Panc1 (cell line): ENCODE measurements around the gene CRABP1. TPM values are rescaled to one million over a fixed set of nuclear protein-coding genes. Genes with fewer than 3 reads are reported as not detected.

Experiments used
- ATAC-seq: fragments of 200-7000 bp; cut with Tn5 transposase; 2 replicates; pipeline ENCODE4 v1.9.1; 2020; ENCODE audit warnings: mild to moderate bottlenecking, moderate library complexity
- BruUV-seq: library from RNA; stranded (reverse); fragments of 400-500 nt; replicated peaks from 2 replicates; lab custom pipeline; 2021; lab: Mats Ljungman, UMichigan
- CTCF ChIA-PET: fragments of 300-600 bp; sonication (Branson Sonifier 250); formaldehyde crosslinking; loops from one replicate; lab custom pipeline; 2022; ENCODE audit warnings: antibody characterized with exemption; lab: Charles Lee
- POLR2A ChIA-PET: fragments of 300-600 bp; sonication (Branson Sonifier 250); formaldehyde crosslinking; loops from one replicate; lab custom pipeline; 2022; ENCODE audit warnings: antibody characterized with exemption; lab: Charles Lee
- DNase-seq: peaks from one replicate; pipeline ENCODE4 v3.0.0-alpha.2; 2010; ENCODE audit warnings: low read depth, low spot score
- H3K27ac ChIP-seq: 2 replicates; pipeline ENCODE4 v1.5.1; 2011; ENCODE audit warnings: mild to moderate bottlenecking, low read length, inconsistent platforms
- H3K27me3 ChIP-seq: fragments of 200-500 bp; sonication (Bioruptor generic); 2 replicates; pipeline ENCODE4 v1.6.0; 2014; ENCODE audit warnings: low read length, inconsistent platforms; ENCODE audit not compliant: control insufficient read depth, insufficient read depth
- H3K36me3 ChIP-seq: fragments of 200-500 bp; sonication (Bioruptor generic); 2 replicates; pipeline ENCODE4 v1.5.1; 2014; ENCODE audit warnings: inconsistent platforms, mild to moderate bottlenecking, low read length, moderate library complexity; ENCODE audit not compliant: control insufficient read depth, insufficient read depth
- H3K4me1 ChIP-seq: 2 replicates; pipeline ENCODE4 v1.5.1; 2011; ENCODE audit warnings: inconsistent platforms, mild to moderate bottlenecking, low read length, moderate library complexity; ENCODE audit not compliant: control insufficient read depth, insufficient read depth
- H3K4me3 ChIP-seq, 2 experiments: 2 replicates each; pipeline ENCODE4 v1.5.1; 2011 to 2012; ENCODE audit warnings: low read depth in 2 of 2, low read length in 2 of 2, mild to moderate bottlenecking in 2 of 2, inconsistent platforms in 1 of 2, moderate library complexity in 1 of 2
- H3K9me3 ChIP-seq: fragments of 200-500 bp; sonication (Bioruptor generic); 2 replicates; pipeline ENCODE4 v1.5.1; 2014; ENCODE audit warnings: low read depth, mild to moderate bottlenecking, inconsistent platforms, low read length, moderate library complexity; ENCODE audit not compliant: control insufficient read depth, insufficient read depth
- POLR2AphosphoS5 ChIP-seq: IDR thresholded peaks from 2 replicates; pipeline ENCODE4 v1.6.1; 2012; ENCODE audit warnings: mild to moderate bottlenecking, low read depth, low read length, moderate library complexity
- SIN3A ChIP-seq: IDR thresholded peaks from 2 replicates; pipeline ENCODE4 v1.6.1; 2012; ENCODE audit warnings: low read depth, mild to moderate bottlenecking, low read length, moderate library complexity, borderline replicate concordance; ENCODE audit not compliant: insufficient read depth
- TCF7L2 ChIP-seq: IDR thresholded peaks from 2 replicates; pipeline ENCODE4 v1.6.1; 2011; ENCODE audit warnings: mild to moderate bottlenecking, low read depth, low read length, inconsistent platforms
- in situ Hi-C: cut with HindIII; loops from 2 replicates; pipeline ENCODE4 v1.10.0; 2016; ENCODE audit warnings: low sequenced_read_pairs, low pct_unique_long_range_greater_than_20kb
- intact Hi-C: fragments of 100-400 bp; cut with micrococcal nuclease; formaldehyde crosslinking; loops from one replicate; pipeline ENCODE4 v1.10.0; 2022; ENCODE audit not compliant: unreplicated experiment
- total RNA-seq: library from RNA; stranded (reverse); gene quantifications from one replicate; pipeline ENCODE4 v1.2.1, GENCODE V29; 2021; ENCODE audit not compliant: unreplicated experiment
- TF ChIP-seq, protein P1 (sequence below): fragments of 450-650 bp; IDR thresholded peaks from 2 replicates; pipeline ENCODE4 v1.5.1; 2017; ENCODE audit warnings: mild to moderate bottlenecking
- TF ChIP-seq, protein P2 (sequence below), 2 experiments: IDR thresholded peaks; 2 replicates each; pipeline ENCODE4 v1.6.1; 2011 to 2012; ENCODE audit warnings: low read depth in 2 of 2, control low read depth in 1 of 2, low read length in 1 of 2, mild to moderate bottlenecking in 1 of 2, moderate library complexity in 1 of 2; ENCODE audit not compliant: insufficient read depth in 1 of 2

The CRABP1 gene
- total RNA-seq, 1 experiment from 2014 or later: 6.7 TPM

DNA sequence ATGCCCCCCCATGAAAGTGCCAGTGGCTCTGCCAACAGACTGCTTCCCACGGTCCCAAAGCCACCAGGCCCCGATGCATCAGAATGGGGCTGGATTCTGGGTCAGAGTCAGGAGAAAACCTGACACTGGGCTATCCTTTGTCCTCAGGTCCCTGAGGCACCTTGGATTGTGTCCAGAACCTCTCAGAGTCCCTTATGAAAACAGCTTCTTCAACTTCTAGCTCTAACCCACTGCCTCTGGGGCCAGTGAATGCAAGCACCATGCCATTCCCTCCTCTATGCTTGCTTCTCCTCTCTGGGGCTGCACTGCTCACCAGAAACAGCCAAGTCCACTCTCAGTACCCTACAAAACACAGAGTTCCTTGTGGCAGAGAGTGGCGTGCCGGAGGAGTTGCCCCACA, 9.9 kb downstream of the CRABP1 start:
- intact Hi-C loops (no loop called here), in situ Hi-C loops (no loop called here)
- Histone ChIP-seq H3K27ac (no peak overlapping the region), H3K4me3 (no peak overlapping the region), H3K36me3 (no peaks in the 10 kb centered on the region), H3K4me1 (no peaks in the 10 kb centered on the region), H3K27me3 (peaks cover 6% of the 10 kb centered on the region; the same call in 1 of the 2 replicates), H3K9me3 (no peaks in the 10 kb centered on the region)
- DNase-seq (no peak), ATAC-seq (no peak)
- BruUV-seq: no TSS peak
- TF ChIP-seq, protein P1, sequence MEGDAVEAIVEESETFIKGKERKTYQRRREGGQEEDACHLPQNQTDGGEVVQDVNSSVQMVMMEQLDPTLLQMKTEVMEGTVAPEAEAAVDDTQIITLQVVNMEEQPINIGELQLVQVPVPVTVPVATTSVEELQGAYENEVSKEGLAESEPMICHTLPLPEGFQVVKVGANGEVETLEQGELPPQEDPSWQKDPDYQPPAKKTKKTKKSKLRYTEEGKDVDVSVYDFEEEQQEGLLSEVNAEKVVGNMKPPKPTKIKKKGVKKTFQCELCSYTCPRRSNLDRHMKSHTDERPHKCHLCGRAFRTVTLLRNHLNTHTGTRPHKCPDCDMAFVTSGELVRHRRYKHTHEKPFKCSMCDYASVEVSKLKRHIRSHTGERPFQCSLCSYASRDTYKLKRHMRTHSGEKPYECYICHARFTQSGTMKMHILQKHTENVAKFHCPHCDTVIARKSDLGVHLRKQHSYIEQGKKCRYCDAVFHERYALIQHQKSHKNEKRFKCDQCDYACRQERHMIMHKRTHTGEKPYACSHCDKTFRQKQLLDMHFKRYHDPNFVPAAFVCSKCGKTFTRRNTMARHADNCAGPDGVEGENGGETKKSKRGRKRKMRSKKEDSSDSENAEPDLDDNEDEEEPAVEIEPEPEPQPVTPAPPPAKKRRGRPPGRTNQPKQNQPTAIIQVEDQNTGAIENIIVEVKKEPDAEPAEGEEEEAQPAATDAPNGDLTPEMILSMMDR: no peak
- TF ChIP-seq, protein P2, sequence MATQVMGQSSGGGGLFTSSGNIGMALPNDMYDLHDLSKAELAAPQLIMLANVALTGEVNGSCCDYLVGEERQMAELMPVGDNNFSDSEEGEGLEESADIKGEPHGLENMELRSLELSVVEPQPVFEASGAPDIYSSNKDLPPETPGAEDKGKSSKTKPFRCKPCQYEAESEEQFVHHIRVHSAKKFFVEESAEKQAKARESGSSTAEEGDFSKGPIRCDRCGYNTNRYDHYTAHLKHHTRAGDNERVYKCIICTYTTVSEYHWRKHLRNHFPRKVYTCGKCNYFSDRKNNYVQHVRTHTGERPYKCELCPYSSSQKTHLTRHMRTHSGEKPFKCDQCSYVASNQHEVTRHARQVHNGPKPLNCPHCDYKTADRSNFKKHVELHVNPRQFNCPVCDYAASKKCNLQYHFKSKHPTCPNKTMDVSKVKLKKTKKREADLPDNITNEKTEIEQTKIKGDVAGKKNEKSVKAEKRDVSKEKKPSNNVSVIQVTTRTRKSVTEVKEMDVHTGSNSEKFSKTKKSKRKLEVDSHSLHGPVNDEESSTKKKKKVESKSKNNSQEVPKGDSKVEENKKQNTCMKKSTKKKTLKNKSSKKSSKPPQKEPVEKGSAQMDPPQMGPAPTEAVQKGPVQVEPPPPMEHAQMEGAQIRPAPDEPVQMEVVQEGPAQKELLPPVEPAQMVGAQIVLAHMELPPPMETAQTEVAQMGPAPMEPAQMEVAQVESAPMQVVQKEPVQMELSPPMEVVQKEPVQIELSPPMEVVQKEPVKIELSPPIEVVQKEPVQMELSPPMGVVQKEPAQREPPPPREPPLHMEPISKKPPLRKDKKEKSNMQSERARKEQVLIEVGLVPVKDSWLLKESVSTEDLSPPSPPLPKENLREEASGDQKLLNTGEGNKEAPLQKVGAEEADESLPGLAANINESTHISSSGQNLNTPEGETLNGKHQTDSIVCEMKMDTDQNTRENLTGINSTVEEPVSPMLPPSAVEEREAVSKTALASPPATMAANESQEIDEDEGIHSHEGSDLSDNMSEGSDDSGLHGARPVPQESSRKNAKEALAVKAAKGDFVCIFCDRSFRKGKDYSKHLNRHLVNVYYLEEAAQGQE (IDR thresholded peaks at IDR 0.05; ENCODE audit: insufficient read depth in 1 of 2, low read depth in 2 of 2, low read length in 1 of 2): no peak
- TF ChIP-seq TCF7L2 (no peak), SIN3A (no peak), POLR2AphosphoS5 (no peak)
- ChIA-PET CTCF (no interaction called here), POLR2A (no interaction called here)

DNA sequence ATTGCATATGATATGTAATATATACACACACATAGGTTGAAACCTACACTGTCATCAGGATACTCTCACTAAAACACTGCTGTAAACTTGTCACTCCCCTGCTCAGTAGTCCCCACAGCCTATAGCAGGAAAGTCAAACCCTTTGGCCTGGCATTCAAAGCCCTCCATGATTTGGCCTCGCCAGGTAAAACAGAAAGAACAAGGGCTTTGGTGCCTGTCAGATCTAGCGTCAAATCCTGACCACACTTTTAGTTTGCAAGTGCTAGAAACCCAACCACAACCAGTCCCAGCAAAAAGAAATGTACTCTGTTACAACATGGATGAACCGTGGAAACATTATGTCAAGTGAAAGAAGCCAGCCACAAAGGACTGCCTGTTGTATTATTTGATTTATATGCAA, 11.4 kb downstream of the CRABP1 start:
- BruUV-seq: no TSS peak
- no peaks in the 10 kb centered on the region for H3K4me1 ChIP-seq
- ChIA-PET CTCF (interaction anchor here (0.6 kb wide), 1 partner anchor 236 kb away, joined by 3 read pairs; no protein-coding TSS in a partner anchor), POLR2A (no interaction called here)
- H3K36me3 ChIP-seq: no peaks in the 10 kb centered on the region
- no peak overlapping the region for H3K4me3 ChIP-seq
- TF ChIP-seq, protein P1: no peak
- TF ChIP-seq POLR2AphosphoS5 (no peak), SIN3A (no peak), TCF7L2 (no peak)
- TF ChIP-seq, protein P2 (IDR thresholded peaks at IDR 0.05; ENCODE audit: insufficient read depth in 1 of 2, low read depth in 2 of 2, low read length in 1 of 2): no peak
- 0 out of 2 replicates have a peak, but pooled peaks cover 3% of the 10 kb centered on the region for H3K27me3 ChIP-seq
- no peak overlapping the region for H3K27ac ChIP-seq
- DNase-seq (no peak), ATAC-seq (no peak)
- intact Hi-C loops (no loop called here), in situ Hi-C loops (no loop called here)
- H3K9me3 ChIP-seq: no peaks in the 10 kb centered on the region
